Ureter (tissue), 1 donor: ENCODE measurements around the gene LUZP2. TPM values are rescaled to one million over a fixed set of nuclear protein-coding genes. Genes with fewer than 3 reads are reported as not detected.

Experiments
- DNase-seq: peaks from one replicate; pipeline ENCODE4 v3.0.0-alpha.2; 2020; ENCODE audit warnings: low spot score
- total RNA-seq: library from RNA; stranded (reverse); gene quantifications from one replicate; pipeline ENCODE4 v1.2.4, GENCODE V29; 2023
- donor health status: DM: yes; HTN: yes; CAD: no.

LUZP2 gene
- total RNA-seq, 1 donor from 2014 or later: 0.96 TPM

- no peak for DNase-seq
Measured at GRCh38 chr11:24635588-24636290, 138.9 kb downstream of the LUZP2 start.

- DNase-seq: no peak
Measured at GRCh38 chr11:24636291-24636629, 139.4 kb downstream of the LUZP2 start.

GRCh38 chr11:24637520-24637919 is 140.7 kb downstream of the LUZP2 start:
- DNase-seq: no peak

- DNase-seq: no peak
Measured at GRCh38 chr11:24642648-24643047, 145.8 kb downstream of the LUZP2 start.

GRCh38 chr11:24645563-24645962 is 148.7 kb downstream of the LUZP2 start:
- no peak for DNase-seq

GRCh38 chr11:24651873-24652272 is 155.0 kb downstream of the LUZP2 start:
- DNase-seq: no peak

GRCh38 chr11:24653901-24654300 is 157.0 kb downstream of the LUZP2 start:
- DNase-seq: no peak

GRCh38 chr11:24661331-24661730 is 164.5 kb downstream of the LUZP2 start:
- DNase-seq: no peak

- no peak for DNase-seq
Measured at GRCh38 chr11:24664399-24664798, 167.5 kb downstream of the LUZP2 start.

GRCh38 chr11:24667353-24667968 is 170.6 kb downstream of the LUZP2 start:
- no peak for DNase-seq

GRCh38 chr11:24678703-24679348 is 182.0 kb downstream of the LUZP2 start:
- DNase-seq: no peak

GRCh38 chr11:24679821-24680351 is 183.0 kb downstream of the LUZP2 start:
- DNase-seq: no peak

- no peak for DNase-seq
Measured at GRCh38 chr11:24683583-24683982, 186.7 kb downstream of the LUZP2 start.

GRCh38 chr11:24685821-24686220 is 189.0 kb downstream of the LUZP2 start:
- DNase-seq: no peak

- no peak for DNase-seq
Measured at GRCh38 chr11:24687531-24688147, 190.8 kb downstream of the LUZP2 start.

- DNase-seq: no peak
Measured at GRCh38 chr11:24688981-24689380, 192.1 kb downstream of the LUZP2 start.

- DNase-seq: no peak
Measured at GRCh38 chr11:24697522-24698111, 200.8 kb downstream of the LUZP2 start.

- DNase-seq: no peak
Measured at GRCh38 chr11:24704716-24705115, 207.9 kb downstream of the LUZP2 start.

GRCh38 chr11:24705474-24705873 is 208.6 kb downstream of the LUZP2 start:
- DNase-seq: no peak

- DNase-seq: no peak
Measured at GRCh38 chr11:24708616-24709015, 211.8 kb downstream of the LUZP2 start.

- DNase-seq: no peak
Measured at GRCh38 chr11:24709928-24710565, 213.2 kb downstream of the LUZP2 start.

- no peak for DNase-seq
Measured at GRCh38 chr11:24714601-24715000, 217.7 kb downstream of the LUZP2 start.
